HS-27A (cell line): ENCODE data around the gene PFN3.
"Not testable (repeated sequence)": the region's sequence is repeated elsewhere in the genome, so short reads cannot be mapped to it uniquely, and the experiment has no call there.

Experiments
- DNase-seq: peaks from one replicate; pipeline ENCODE4 v3.0.0-alpha.2; 2012; ENCODE audit warnings: low read depth, missing footprints

Gene PFN3

GRCh38 chr5:177425196-177425800 is 24.8 kb upstream of the PFN3 start:
- no peak for DNase-seq

GRCh38 chr5:177423671-177424070 is 23.2 kb upstream of the PFN3 start:
- DNase-seq = no peak

GRCh38 chr5:177421062-177421798 is 20.8 kb upstream of the PFN3 start:
- no peak for DNase-seq

- not testable (repeated sequence) for DNase-seq
Measured at GRCh38 chr5:177420472-177420871, 20.0 kb upstream of the PFN3 start.

DNA sequence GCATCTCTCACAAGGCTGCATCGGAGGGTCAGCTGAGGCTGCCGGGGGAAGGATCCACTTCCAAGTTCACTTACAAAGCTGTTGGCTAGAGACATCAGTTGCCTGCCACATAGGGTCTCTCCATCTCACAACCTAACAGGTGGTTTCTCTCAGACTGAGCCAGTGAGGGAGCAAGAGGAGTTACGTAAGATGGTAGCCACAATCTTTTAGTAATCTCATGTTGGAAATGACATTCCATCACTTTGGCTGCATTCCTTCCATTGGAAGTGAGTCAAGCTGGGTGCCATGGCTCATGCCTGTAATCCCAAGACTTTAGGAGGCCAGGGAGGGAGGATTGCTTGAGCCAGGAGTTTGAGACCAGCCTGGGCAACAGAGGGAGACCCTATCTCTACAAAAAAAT is 18.6 kb upstream of the PFN3 start:
- no peak for DNase-seq

- DNase-seq = not testable (repeated sequence)
Measured at GRCh38 chr5:177417081-177417480, 16.6 kb upstream of the PFN3 start.

DNA sequence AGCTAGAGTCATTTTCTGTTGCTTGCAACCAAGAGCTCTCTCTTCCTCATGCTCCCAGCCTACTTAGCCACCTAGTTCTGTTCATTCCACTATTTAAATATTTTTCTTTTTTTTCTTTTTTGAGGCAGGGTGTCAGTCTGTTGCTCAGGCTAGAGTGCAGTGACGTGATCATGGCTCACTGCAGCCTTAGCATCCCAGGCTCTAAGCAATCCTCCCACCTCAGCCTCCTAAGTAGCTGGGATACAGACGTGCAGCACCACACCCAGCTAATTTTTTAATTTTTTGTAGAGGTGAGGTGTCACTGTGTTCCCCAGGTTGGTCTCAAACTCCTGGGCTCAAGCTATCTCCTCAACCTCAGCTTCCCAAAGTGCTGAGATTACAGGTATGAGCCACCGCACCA is 14.0 kb upstream of the PFN3 start:
- DNase-seq = no peak

DNA sequence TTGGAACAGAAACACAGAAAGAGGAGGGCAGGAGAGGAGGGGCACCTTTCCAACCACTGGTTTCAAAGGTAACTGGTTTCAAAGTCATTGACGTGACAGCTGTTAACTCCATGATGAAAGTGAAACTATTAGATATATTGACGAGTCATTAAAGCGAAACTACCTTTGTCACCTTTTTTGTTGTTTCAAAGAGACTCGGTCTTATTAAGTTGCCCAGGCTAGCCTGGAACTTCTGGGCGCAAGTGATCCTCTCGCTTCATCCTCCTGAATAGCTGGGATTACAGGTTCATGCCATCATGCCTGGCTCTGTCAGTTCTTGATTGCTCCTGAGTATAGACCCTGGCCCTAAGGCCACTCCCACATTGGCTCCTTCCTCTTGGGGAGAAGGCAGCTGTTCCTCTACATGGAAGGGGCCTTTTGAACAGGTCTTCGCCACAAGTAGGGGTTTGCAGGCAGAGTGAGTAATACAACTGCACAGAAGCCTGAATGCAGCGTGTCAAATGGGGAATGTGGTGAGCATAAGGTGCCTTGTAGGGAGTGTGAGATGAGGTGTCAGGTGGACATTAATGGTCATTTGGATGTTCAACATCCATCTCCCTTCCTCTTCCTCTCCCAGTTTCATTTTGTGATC is 12.3 kb upstream of the PFN3 start:
- DNase-seq = no peak

GRCh38 chr5:177410575-177410974 is 10.1 kb upstream of the PFN3 start:
- DNase-seq = no peak

DNA sequence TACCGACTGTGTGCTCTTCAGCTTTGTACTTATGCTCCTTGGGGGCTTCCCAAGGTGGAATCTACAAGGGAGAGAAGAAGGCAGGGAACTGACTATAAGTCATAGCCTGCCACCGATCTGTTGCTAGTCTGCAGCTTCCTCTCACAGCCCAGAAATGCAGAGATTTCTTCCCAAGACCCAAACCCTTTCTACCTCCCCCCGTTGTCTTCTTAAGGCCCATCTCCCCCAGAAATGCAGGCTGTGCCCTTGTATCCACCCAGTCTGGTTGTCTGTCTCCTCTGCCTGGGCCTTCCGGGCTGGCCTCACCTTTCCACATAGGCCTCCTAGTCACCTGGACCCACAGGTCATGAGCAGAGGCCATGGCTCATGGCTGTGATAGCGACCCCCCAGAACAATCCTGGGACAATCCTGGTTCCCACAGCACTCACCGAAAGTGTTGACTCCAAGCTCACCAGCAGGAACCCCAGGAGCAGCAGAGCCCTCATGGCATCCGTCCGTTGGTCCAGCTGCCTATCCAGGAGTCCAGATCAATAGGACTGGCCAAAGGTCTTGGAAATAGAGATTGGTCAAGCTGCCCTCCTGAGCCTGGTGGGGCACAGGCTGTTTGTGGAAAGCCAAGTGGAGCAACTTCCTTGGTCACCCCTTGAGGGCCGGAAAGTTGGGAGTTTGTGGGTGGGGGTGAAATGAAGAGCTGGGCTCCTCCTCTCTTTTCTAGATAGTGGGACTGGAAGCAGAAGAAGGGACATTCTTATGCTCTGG is 8.8 kb upstream of the PFN3 start, which contains the start of gene F12:
Gene F12 (minus strand): TSS at position 522 of the 759 bp plus-strand sequence. CDS start 37 bp downstream, at position 485.
- DNase-seq = no peak

DNA sequence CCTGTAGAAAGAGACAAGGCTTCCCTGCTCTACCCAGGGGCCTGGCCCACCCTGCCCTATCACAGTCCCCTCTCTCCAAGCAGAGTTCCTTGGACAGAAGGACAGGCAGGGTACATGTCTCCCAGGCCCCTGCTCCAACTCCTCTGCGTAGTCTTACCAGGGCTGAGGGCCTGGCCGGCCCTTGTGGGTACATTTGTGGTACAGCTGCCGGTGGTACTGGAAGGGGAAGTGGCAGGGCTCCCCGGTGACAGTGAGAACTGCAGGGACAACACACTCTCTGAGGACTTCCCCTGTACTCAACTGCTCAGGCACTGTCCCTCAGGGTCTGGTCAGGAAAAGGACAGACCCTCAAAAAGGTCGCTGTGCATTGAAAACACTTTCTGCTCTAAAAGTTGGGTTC is 5.3 kb upstream of the PFN3 start:
- no peak for DNase-seq

- no peak for DNase-seq
Measured at GRCh38 chr5:177405312-177405711, 4.9 kb upstream of the PFN3 start.

DNA sequence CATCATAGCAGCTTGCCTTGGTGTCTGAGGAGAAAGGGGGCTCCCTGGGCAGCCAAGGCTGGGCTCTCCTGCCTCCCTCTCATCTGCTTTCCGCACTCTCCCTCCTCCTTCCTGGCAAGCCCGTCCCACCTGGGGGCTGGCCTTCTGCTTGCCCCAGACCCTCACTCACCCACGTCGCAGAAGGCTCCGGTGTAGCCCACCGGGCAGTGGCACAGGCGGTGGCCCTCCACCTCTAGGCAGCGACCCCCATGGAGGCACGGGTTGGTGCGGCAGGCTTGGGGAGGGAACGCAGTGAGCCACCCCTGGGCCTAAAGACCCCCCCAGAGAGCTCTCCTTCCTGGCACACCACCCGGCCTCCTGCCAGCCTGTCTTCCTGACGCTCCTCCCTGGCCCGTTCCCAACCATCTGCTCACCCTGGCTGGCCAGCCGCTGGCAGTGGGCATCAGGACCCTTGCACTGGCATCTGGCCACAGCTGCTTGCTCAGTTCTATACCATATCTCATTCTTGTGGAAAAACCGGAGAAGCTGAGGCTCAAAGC is 4.2 kb upstream of the PFN3 start:
- no peak for DNase-seq

- no peak for DNase-seq
Measured at GRCh38 chr5:177403792-177404640, 3.6 kb upstream of the PFN3 start.

DNA sequence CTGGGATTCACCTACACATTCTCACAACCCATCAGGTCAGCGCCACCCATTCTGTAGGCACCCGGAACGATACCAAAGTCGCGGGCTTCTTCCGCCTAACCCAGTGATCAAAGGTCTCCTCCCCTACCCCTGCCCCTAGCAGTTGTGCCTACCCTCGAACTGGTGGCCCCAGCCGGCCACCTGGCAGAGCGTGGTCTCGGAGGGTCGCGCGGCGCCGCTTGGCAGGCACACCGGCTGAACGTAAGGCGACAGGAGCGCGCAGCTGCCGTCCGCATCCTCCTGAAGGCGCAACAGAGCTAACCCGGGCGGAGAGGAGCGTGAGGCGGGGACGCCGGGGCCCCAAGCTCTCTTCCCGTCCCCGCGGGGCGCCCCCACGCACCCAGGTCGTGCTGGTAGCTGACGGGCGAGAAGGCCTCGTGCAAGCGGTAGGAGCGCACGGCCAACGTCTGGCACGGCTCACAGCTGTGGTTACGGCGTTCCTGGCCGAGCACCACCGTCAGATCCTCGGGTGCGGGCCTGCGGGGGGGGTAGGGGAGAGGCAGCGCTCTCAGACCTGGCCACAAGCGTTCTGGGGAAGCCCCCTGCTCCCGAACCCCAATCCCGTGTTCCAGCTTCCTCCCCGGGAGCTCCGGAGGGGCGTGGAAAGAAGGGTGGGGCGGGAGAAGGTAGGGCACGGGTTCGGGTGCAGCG is 2.8 kb upstream of the PFN3 start:
- no peak for DNase-seq

DNA sequence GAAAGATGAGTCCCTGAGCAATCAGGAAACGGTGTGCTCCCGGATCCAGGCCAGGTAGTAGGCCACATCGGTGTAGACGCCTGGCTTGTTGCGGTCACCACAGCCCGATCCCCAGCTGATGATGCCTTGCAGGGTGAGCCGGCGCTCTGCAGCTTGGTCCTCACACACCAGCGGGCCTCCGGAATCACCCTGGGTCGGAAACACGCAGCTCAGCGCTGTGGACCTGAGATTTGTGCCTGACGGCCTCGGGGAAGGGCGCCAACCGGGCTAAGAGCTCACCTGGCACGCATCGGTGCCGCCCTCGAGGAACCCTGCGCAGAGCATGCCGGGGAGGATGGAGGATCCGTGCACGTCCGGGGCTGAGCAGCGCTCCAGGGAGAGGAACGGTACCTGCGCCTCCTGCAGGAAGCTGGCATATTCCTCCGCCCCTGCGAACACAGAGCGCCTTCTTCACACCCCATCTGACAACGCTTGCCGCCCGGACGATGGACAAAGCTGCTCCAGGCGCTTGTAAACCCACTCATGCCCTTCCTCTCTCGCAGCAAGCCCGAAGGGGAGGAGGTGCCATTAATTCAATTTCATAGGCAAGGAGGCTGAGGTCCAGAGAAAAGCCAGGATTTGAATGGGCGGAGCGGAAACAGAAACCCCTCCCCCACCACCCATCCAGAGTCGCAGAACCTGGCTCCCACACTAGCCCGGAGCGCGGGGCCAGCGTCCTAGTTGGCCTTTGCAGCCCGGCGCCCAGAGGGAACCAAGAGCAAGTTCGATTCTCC is 2.0 kb upstream of the PFN3 start:
- no peak for DNase-seq

GRCh38 chr5:177397875-177398390 is 2.5 kb downstream of the PFN3 start:
- no peak for DNase-seq

- DNase-seq = no peak
Measured at GRCh38 chr5:177396807-177397206, 3.7 kb downstream of the PFN3 start.

DNA sequence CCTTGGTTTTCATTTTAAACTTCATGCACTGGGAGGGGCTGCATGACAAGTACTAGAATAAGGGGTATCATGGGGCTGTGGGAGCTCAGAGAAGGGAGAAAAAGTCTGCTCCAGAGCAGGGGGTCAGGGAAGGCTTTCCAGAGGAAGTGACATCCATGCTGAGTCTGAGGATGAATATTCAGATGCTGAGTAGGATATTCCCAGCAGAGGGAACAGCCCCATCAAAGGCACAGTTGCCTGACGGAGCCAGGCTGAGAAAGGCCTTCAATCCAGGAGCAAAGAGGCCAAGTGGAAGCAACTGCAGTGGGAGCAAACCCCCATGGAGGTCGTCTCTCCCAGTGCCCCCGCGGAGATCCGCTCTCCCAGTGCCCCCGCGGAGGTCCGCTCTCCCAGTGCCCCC is 4.4 kb downstream of the PFN3 start:
- no peak for DNase-seq

DNA sequence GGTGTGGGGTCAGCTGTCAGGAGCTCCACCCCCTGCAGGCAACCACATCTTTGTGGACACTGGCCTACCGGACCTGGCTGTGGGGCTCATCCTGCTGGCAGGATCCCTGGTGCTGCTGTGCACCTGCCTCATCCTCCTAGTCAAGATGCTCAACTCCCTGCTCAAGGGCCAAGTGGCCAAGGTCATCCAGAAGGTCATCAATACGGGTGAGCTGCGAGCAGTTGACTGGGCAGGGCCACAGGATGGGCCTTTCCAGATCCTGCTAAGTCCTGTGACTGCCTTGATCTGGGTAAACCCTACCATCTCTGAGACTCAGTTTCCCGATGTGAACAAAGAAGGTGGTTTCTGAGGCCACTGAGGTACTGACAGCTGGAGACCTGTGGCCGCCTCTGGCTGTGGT is 6.5 kb downstream of the PFN3 start:
- DNase-seq = no peak
